HCT116 (cell line): ENCODE data around the gene EFCAB7.

ENCODE experiments used
- CTCF ChIP-seq, 3 experiments: fragments of 200-600 bp in 1 of 3; sonication (generic) in 1 of 3; IDR thresholded peaks in 2 of 3; conservative IDR thresholded peaks in 1 of 3; 2 replicates each; pipeline ENCODE4 v1.5.1; 2012 to 2017; ENCODE audit warnings: low read depth in 2 of 3, low read length in 2 of 3, antibody characterized with exemption in 1 of 3, borderline replicate concordance in 1 of 3, control low read depth in 1 of 3, mild to moderate bottlenecking in 1 of 3, mixed read lengths in 1 of 3, mixed run types in 1 of 3, moderate library complexity in 1 of 3; ENCODE audit not compliant: insufficient read depth in 1 of 3
- EGR1 ChIP-seq: IDR thresholded peaks from 2 replicates; pipeline ENCODE4 v1.6.1; 2012; ENCODE audit warnings: low read depth
- EZH2 ChIP-seq: fragments of 200-600 bp; sonication (generic); IDR thresholded peaks from 2 replicates; pipeline ENCODE4 v1.6.1; 2017; ENCODE audit warnings: antibody characterized with exemption, mixed run types
- JUND ChIP-seq: IDR thresholded peaks from 2 replicates; pipeline ENCODE4 v1.6.1; 2012
- POLR2A ChIP-seq: IDR thresholded peaks from 2 replicates; pipeline ENCODE4 v1.7.0; 2011; ENCODE audit warnings: borderline replicate concordance; ENCODE audit not compliant: insufficient read depth, insufficient read length; ENCODE audit errors: extremely low read depth
- POLR2AphosphoS5 ChIP-seq: IDR thresholded peaks from 2 replicates; pipeline ENCODE4 v1.6.1; 2011; ENCODE audit warnings: mild to moderate bottlenecking, low read depth, low read length, moderate library complexity
- RAD21 ChIP-seq: IDR thresholded peaks from 2 replicates; pipeline ENCODE4 v1.6.1; 2012; ENCODE audit warnings: low read depth, mild to moderate bottlenecking
- SIN3A ChIP-seq: IDR thresholded peaks from 2 replicates; pipeline ENCODE4 v1.6.1; 2012; ENCODE audit warnings: low read depth

GRCh38 chr1:63601463-63601862 lies 78.1 kb downstream of the EFCAB7 start:
- no peak for TF ChIP-seq POLR2A
- TF ChIP-seq EZH2: no peak
- TF ChIP-seq RAD21: no peak
- TF ChIP-seq CTCF (IDR thresholded peaks at IDR 0.05 in 2 of 3, conservative IDR thresholded peaks at IDR 0.05 in 1 of 3; ENCODE audit: borderline replicate concordance in 1 of 3, insufficient read depth in 1 of 3, low read depth in 2 of 3, low read length in 2 of 3): no peak
- no peak for TF ChIP-seq EGR1
- no peak for TF ChIP-seq POLR2AphosphoS5
- no peak for TF ChIP-seq SIN3A
- no peak for TF ChIP-seq JUND
